HEK293 (cell line): ENCODE data around the gene CPHXL.

Experiments used
- CTCF ChIA-PET: fragments of 350-600 bp; formaldehyde crosslinking; extraction: SDS; loops from one replicate; lab custom pipeline; 2021; ENCODE audit warnings: antibody characterized with exemption; lab: Yijun Ruan, JAX
- POLR2A ChIA-PET: fragments of 300-600 bp; formaldehyde crosslinking; extraction: SDS; loops from one replicate; lab custom pipeline; 2020; ENCODE audit warnings: antibody characterized with exemption, inconsistent platforms; lab: Yijun Ruan, JAX
- H3K27ac ChIP-seq: fragments of 200-500 bp; sonication (Bioruptor generic); 2 replicates; pipeline ENCODE4 v1.5.1; 2014; ENCODE audit warnings: low read depth, low read length, control low read depth, inconsistent platforms; ENCODE audit errors: extremely low read depth
- H3K36me3 ChIP-seq, 2 experiments: fragments of 200-500 bp in 1 of 2; sonication (Bioruptor generic) in 1 of 2; 1 replicate in 1 of 2; 2 replicates in 1 of 2; pipeline ENCODE4 v1.5.1; 2014 to 2017; ENCODE audit warnings: inconsistent platforms in 2 of 2, low read length in 2 of 2; ENCODE audit not compliant: control insufficient read depth in 2 of 2, insufficient read depth in 1 of 2
- H3K4me1 ChIP-seq: fragments of 200-500 bp; sonication (Bioruptor generic); 2 replicates; pipeline ENCODE4 v1.5.1; 2014; ENCODE audit warnings: mild to moderate bottlenecking, low read length, inconsistent platforms; ENCODE audit not compliant: control insufficient read depth, insufficient read depth
- H3K4me3 ChIP-seq: 2 replicates; pipeline ENCODE4 v1.5.1; 2011; ENCODE audit warnings: low read depth, mild to moderate bottlenecking, control low read depth, low read length, moderate library complexity
- H3K9me3 ChIP-seq: fragments of 200-500 bp; sonication (Bioruptor generic); 2 replicates; pipeline ENCODE4 v1.5.1; 2014; ENCODE audit warnings: low read depth, low read length, inconsistent platforms; ENCODE audit not compliant: control insufficient read depth, insufficient read depth
- GFI1B ChIP-seq: fragments of 450-650 bp; formaldehyde crosslinking; IDR thresholded peaks from 2 replicates; pipeline ENCODE4 v1.5.1; 2016; ENCODE audit warnings: missing biosample characterization, missing genetic modification characterization
- KLF10 ChIP-seq: fragments of 450-650 bp; IDR thresholded peaks from 2 replicates; pipeline ENCODE4 v1.5.1; 2018; ENCODE audit warnings: missing biosample characterization, mild to moderate bottlenecking, missing genetic modification characterization
- MZF1 ChIP-seq: fragments of 450-650 bp; formaldehyde crosslinking; IDR thresholded peaks from 2 replicates; pipeline ENCODE4 v1.5.1; 2017; ENCODE audit warnings: missing biosample characterization, missing genetic modification characterization, borderline replicate concordance
- ZNF202 ChIP-seq: fragments of 450-650 bp; formaldehyde crosslinking; IDR thresholded peaks from 2 replicates; pipeline ENCODE4 v1.5.1; 2016; ENCODE audit warnings: missing biosample characterization, missing genetic modification characterization, borderline replicate concordance
- ZNF211 ChIP-seq: fragments of 450-650 bp; formaldehyde crosslinking; IDR thresholded peaks from 2 replicates; pipeline ENCODE4 v1.5.1; 2016; ENCODE audit warnings: low read depth, missing biosample characterization, missing genetic modification characterization
- ZNF221 ChIP-seq: fragments of 450-650 bp; formaldehyde crosslinking; IDR thresholded peaks from 2 replicates; pipeline ENCODE4 v1.5.1; 2017; ENCODE audit warnings: missing biosample characterization, missing genetic modification characterization, borderline replicate concordance
- ZNF274 ChIP-seq, 2 experiments: fragments of 200-500 bp in 1 of 2; fragments of 450-650 bp in 1 of 2; sonication (Bioruptor generic) in 1 of 2; formaldehyde crosslinking in 1 of 2; IDR thresholded peaks; 2 replicates each; pipeline versions ENCODE4 v1.5.1 to v1.6.1; 2014 to 2016; ENCODE audit warnings: borderline replicate concordance in 1 of 2, inconsistent platforms in 1 of 2, low read length in 1 of 2, missing biosample characterization in 1 of 2, missing genetic modification characterization in 1 of 2
- ZNF514 ChIP-seq: fragments of 450-650 bp; formaldehyde crosslinking; IDR thresholded peaks from 2 replicates; pipeline ENCODE4 v1.5.1; 2016; ENCODE audit warnings: missing biosample characterization, missing genetic modification characterization
- ZNF549 ChIP-seq: fragments of 450-650 bp; IDR thresholded peaks from 2 replicates; pipeline ENCODE4 v1.5.1; 2018; ENCODE audit warnings: missing biosample characterization, missing genetic modification characterization, mild to moderate bottlenecking, inconsistent platforms, moderate library complexity
- ZNF585B ChIP-seq: fragments of 450-650 bp; formaldehyde crosslinking; IDR thresholded peaks from 2 replicates; pipeline ENCODE4 v1.5.1; 2016; ENCODE audit warnings: missing biosample characterization, missing genetic modification characterization
- ZNF623 ChIP-seq: fragments of 450-650 bp; formaldehyde crosslinking; IDR thresholded peaks from 2 replicates; pipeline ENCODE4 v1.5.1; 2016; ENCODE audit warnings: missing biosample characterization, missing genetic modification characterization
- ZNF701 ChIP-seq: fragments of 450-650 bp; formaldehyde crosslinking; IDR thresholded peaks from 2 replicates; pipeline ENCODE4 v1.5.1; 2016; ENCODE audit warnings: missing biosample characterization, missing genetic modification characterization
- ZNF707 ChIP-seq: fragments of 450-650 bp; formaldehyde crosslinking; IDR thresholded peaks from 2 replicates; pipeline ENCODE4 v1.5.1; 2016; ENCODE audit warnings: missing biosample characterization, missing genetic modification characterization
- ZNF747 ChIP-seq: fragments of 450-650 bp; formaldehyde crosslinking; IDR thresholded peaks from 2 replicates; pipeline ENCODE4 v1.5.1; 2016; ENCODE audit warnings: missing biosample characterization, missing genetic modification characterization
- TF ChIP-seq, protein P1 (sequence below): fragments of 450-650 bp; formaldehyde crosslinking; IDR thresholded peaks from 2 replicates; pipeline ENCODE4 v1.5.1; 2016; ENCODE audit warnings: missing biosample characterization, missing genetic modification characterization, low read depth
- TF ChIP-seq, protein P2 (sequence below): fragments of 450-650 bp; formaldehyde crosslinking; IDR thresholded peaks from 2 replicates; pipeline ENCODE4 v1.5.1; 2017; ENCODE audit warnings: missing biosample characterization, missing genetic modification characterization
- TF ChIP-seq, protein P3 (sequence below): fragments of 450-650 bp; formaldehyde crosslinking; IDR thresholded peaks from 2 replicates; pipeline ENCODE4 v1.5.1; 2016; ENCODE audit warnings: missing biosample characterization, missing genetic modification characterization
- TF ChIP-seq, protein P4 (sequence below): fragments of 450-650 bp; formaldehyde crosslinking; IDR thresholded peaks from 2 replicates; pipeline ENCODE4 v1.5.1; 2017; ENCODE audit warnings: missing biosample characterization, missing genetic modification characterization
- TF ChIP-seq, protein P5 (sequence below): fragments of 450-650 bp; formaldehyde crosslinking; IDR thresholded peaks from 2 replicates; pipeline ENCODE4 v1.5.1; 2016; ENCODE audit warnings: missing biosample characterization, missing genetic modification characterization

Gene CPHXL

DNA sequence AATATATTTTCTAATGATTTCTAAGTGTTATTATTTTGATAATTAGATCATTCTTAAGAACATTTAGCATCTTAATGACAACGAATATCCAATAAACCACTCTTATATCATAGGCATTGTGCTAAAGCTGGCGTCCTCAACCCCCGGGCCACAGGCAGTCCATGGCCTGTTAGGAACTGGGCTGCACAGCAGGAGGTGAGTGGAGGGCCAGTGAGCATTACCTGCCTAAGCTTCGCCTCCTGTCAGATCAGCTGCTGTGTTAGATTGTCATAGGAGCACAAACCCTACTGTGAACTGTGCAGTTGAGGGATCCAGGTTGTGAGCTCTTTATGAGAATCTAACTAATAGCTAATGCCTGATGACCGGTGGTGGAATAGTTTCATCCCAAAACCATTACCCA is 28.7 kb downstream of the CPHXL start (continued):
- TF ChIP-seq ZNF747 (tag by site-specific recombination) (no peak), MZF1 (no peak), ZNF585B (no peak), ZNF202 (tag by site-specific recombination) (no peak)
- TF ChIP-seq, all 188 proteins: peak for 0

DNA sequence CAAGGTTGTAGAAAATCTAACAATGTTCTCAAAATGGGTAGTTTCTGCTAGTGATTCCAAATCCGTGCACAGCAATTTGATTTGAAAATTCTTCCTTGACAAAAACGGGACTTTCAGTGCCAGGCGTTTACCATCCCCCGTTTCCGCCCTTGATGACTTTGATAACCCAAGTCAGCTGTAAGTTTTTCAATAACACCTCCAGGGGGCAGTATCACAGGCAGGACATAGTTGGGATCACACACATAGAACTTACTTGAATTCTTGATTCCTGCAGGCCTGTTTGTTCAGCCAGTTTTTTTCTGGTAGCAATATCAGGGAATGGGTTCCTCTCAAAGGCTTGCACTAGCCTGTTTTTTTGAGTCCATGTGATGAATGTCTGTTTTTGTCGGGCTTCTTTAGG is 30.6 kb downstream of the CPHXL start:
- H3K27ac ChIP-seq = no peak overlapping the region
- TF ChIP-seq, protein P1, sequence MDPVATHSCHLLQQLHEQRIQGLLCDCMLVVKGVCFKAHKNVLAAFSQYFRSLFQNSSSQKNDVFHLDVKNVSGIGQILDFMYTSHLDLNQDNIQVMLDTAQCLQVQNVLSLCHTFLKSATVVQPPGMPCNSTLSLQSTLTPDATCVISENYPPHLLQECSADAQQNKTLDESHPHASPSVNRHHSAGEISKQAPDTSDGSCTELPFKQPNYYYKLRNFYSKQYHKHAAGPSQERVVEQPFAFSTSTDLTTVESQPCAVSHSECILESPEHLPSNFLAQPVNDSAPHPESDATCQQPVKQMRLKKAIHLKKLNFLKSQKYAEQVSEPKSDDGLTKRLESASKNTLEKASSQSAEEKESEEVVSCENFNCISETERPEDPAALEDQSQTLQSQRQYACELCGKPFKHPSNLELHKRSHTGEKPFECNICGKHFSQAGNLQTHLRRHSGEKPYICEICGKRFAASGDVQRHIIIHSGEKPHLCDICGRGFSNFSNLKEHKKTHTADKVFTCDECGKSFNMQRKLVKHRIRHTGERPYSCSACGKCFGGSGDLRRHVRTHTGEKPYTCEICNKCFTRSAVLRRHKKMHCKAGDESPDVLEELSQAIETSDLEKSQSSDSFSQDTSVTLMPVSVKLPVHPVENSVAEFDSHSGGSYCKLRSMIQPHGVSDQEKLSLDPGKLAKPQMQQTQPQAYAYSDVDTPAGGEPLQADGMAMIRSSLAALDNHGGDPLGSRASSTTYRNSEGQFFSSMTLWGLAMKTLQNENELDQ = no peak
- no peaks in the 10 kb centered on the region for H3K9me3 ChIP-seq
- POLR2A ChIA-PET = no interaction called here
- H3K4me3 ChIP-seq = no peak overlapping the region
- CTCF ChIA-PET = interaction anchor here (0.9 to 1.8 kb wide), 2 partner anchors 12 to 84 kb away, joined by 3 to 6 read pairs; no protein-coding TSS in a partner anchor
- H3K36me3 ChIP-seq = no peaks in the 10 kb centered on the region
- H3K4me1 ChIP-seq = no peaks in the 10 kb centered on the region

DNA sequence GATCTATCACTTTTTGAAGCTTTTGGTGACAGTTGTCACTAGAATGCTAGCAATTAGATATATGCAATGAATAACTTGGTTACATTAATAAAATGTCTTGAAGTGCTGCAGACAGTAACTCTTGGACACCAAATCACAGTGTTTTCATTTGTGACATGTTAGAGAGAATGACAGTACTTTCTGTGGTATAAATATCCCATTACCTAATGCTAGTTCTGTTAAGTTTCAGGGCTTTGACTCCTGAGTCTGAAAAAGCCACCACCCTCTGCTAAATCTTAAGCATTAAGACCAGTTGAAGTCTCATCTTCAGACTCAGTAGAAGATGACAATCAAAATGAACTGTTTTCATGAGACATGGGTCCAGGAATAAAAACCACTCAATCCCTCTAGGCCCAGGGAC is 38.9 kb downstream of the CPHXL start:
- CTCF ChIA-PET = interaction anchor here (1.0 kb wide), 1 partner anchor 77 kb away, joined by 3 read pairs; no protein-coding TSS in a partner anchor
- POLR2A ChIA-PET = no interaction called here
- H3K27ac ChIP-seq = no peak overlapping the region
- no peaks in the 10 kb centered on the region for H3K4me1 ChIP-seq
- H3K36me3 ChIP-seq = no peaks in the 10 kb centered on the region
- H3K4me3 ChIP-seq = no peak overlapping the region
- no peaks in the 10 kb centered on the region for H3K9me3 ChIP-seq
- TF ChIP-seq ZNF211 (no peak), KLF10 (tag by site-specific recombination) (no peak), GFI1B (tag by site-specific recombination) (no peak), ZNF549 (tag by site-specific recombination) (no peak), ZNF747 (tag by site-specific recombination) (no peak), ZNF701 (tag by site-specific recombination) (no peak), ZNF221 (no peak)
- TF ChIP-seq, protein P2, sequence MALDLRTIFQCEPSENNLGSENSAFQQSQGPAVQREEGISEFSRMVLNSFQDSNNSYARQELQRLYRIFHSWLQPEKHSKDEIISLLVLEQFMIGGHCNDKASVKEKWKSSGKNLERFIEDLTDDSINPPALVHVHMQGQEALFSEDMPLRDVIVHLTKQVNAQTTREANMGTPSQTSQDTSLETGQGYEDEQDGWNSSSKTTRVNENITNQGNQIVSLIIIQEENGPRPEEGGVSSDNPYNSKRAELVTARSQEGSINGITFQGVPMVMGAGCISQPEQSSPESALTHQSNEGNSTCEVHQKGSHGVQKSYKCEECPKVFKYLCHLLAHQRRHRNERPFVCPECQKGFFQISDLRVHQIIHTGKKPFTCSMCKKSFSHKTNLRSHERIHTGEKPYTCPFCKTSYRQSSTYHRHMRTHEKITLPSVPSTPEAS (tag by site-specific recombination) = no peak
- TF ChIP-seq, protein P3, sequence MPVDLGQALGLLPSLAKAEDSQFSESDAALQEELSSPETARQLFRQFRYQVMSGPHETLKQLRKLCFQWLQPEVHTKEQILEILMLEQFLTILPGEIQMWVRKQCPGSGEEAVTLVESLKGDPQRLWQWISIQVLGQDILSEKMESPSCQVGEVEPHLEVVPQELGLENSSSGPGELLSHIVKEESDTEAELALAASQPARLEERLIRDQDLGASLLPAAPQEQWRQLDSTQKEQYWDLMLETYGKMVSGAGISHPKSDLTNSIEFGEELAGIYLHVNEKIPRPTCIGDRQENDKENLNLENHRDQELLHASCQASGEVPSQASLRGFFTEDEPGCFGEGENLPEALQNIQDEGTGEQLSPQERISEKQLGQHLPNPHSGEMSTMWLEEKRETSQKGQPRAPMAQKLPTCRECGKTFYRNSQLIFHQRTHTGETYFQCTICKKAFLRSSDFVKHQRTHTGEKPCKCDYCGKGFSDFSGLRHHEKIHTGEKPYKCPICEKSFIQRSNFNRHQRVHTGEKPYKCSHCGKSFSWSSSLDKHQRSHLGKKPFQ (tag by site-specific recombination) = no peak

DNA sequence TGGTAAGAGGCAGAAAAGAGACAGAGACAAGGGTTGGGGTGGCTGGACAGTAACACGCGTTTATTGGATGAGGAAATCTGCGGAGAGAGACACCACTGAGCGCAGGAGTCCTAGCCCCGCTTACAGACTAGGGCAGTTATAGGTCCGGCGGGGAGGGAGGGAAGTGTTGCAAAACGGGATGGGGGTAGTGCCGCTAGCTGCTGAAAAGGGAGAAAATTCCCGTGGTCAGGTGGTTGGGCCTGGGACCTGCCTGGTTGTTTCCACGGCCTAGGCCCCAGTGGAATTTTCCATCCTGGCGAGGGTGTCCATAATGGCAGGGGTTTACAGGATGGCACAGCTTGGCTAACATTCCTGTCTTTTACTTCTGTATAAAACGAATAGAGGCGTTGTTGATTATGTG is 44.0 kb downstream of the CPHXL start:
- POLR2A ChIA-PET = no interaction called here
- Histone ChIP-seq H3K9me3 (no peaks in the 10 kb centered on the region), H3K4me3 (no peak overlapping the region), H3K36me3 (no peaks in the 10 kb centered on the region), H3K4me1 (no peaks in the 10 kb centered on the region), H3K27ac (no peak overlapping the region)
- CTCF ChIA-PET = no interaction called here
- TF ChIP-seq ZNF623 (tag by site-specific recombination) (no peak), ZNF707 (tag by site-specific recombination) (no peak), ZNF514 (tag by site-specific recombination) (no peak), ZNF274 (IDR thresholded peaks at IDR 0.05; ENCODE audit: low read length) (no peak), ZNF274 (tag by site-specific recombination; IDR thresholded peaks at IDR 0.05; ENCODE audit: borderline replicate concordance) (no peak)
- TF ChIP-seq, protein P4, sequence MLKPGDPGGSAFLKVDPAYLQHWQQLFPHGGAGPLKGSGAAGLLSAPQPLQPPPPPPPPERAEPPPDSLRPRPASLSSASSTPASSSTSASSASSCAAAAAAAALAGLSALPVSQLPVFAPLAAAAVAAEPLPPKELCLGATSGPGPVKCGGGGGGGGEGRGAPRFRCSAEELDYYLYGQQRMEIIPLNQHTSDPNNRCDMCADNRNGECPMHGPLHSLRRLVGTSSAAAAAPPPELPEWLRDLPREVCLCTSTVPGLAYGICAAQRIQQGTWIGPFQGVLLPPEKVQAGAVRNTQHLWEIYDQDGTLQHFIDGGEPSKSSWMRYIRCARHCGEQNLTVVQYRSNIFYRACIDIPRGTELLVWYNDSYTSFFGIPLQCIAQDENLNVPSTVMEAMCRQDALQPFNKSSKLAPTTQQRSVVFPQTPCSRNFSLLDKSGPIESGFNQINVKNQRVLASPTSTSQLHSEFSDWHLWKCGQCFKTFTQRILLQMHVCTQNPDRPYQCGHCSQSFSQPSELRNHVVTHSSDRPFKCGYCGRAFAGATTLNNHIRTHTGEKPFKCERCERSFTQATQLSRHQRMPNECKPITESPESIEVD (tag by site-specific recombination) = no peak
- TF ChIP-seq, protein P5, sequence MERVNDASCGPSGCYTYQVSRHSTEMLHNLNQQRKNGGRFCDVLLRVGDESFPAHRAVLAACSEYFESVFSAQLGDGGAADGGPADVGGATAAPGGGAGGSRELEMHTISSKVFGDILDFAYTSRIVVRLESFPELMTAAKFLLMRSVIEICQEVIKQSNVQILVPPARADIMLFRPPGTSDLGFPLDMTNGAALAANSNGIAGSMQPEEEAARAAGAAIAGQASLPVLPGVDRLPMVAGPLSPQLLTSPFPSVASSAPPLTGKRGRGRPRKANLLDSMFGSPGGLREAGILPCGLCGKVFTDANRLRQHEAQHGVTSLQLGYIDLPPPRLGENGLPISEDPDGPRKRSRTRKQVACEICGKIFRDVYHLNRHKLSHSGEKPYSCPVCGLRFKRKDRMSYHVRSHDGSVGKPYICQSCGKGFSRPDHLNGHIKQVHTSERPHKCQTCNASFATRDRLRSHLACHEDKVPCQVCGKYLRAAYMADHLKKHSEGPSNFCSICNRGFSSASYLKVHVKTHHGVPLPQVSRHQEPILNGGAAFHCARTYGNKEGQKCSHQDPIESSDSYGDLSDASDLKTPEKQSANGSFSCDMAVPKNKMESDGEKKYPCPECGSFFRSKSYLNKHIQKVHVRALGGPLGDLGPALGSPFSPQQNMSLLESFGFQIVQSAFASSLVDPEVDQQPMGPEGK (tag by site-specific recombination) = no peak
